K562 (cell line): ENCODE data around the gene ICAM1. TPM values are rescaled to one million over a fixed set of nuclear protein-coding genes. Genes with fewer than 3 reads are reported as not detected.

Source experiments
- CREB1 ChIP-seq, 2 experiments: sonication (generic) in 1 of 2; formaldehyde crosslinking in 1 of 2; IDR thresholded peaks; 2 replicates each; pipeline versions ENCODE4 v1.6.1 to v1.8.0; 2012 to 2022; ENCODE audit warnings: inconsistent platforms in 1 of 2, mild to moderate bottlenecking in 1 of 2, missing genetic modification reagents in 1 of 2, moderate library complexity in 1 of 2
- E2F8 ChIP-seq: fragments of 450-650 bp; IDR thresholded peaks from 2 replicates; pipeline ENCODE4 v1.7.1; 2018; ENCODE audit warnings: mild to moderate bottlenecking, low read depth; ENCODE audit not compliant: partially characterized antibody
- ELF4 ChIP-seq: fragments of 450-650 bp; formaldehyde crosslinking; IDR thresholded peaks from 2 replicates; pipeline ENCODE4 v1.4.0; 2022; ENCODE audit warnings: missing genetic modification characterization
- FOXA3 ChIP-seq, 2 experiments: fragments of 450-650 bp in 1 of 2; sonication (generic) in 1 of 2; formaldehyde crosslinking; IDR thresholded peaks in 1 of 2; conservative IDR thresholded peaks in 1 of 2; 2 replicates each; pipeline versions ENCODE4 v1.4.0 to v1.8.0; 2020 to 2022; ENCODE audit warnings: mild to moderate bottlenecking in 2 of 2, missing genetic modification reagents in 1 of 2
- GTF2A2 ChIP-seq: IDR thresholded peaks from 2 replicates; pipeline ENCODE4 v1.6.1; 2016; ENCODE audit warnings: mild to moderate bottlenecking, missing genetic modification characterization, missing compliant biosample characterization
- KDM1A ChIP-seq, 2 experiments: fragments of 450-650 bp; IDR thresholded peaks; 2 replicates each; pipeline ENCODE4 v1.6.1; 2016; ENCODE audit warnings: mild to moderate bottlenecking in 2 of 2
- KHSRP ChIP-seq: fragments of 450-650 bp; IDR thresholded peaks from 2 replicates; pipeline ENCODE4 v1.6.1; 2017
- LEF1 ChIP-seq: fragments of 450-650 bp; IDR thresholded peaks from 2 replicates; pipeline ENCODE4 v1.6.1; 2016; ENCODE audit warnings: mild to moderate bottlenecking
- MCM3 ChIP-seq: fragments of 450-650 bp; IDR thresholded peaks from 2 replicates; pipeline ENCODE4 v1.6.1; 2016
- MYBL2 ChIP-seq, 2 experiments: fragments of 450-650 bp in 1 of 2; sonication (generic) in 1 of 2; formaldehyde crosslinking in 1 of 2; IDR thresholded peaks; 2 replicates each; pipeline versions ENCODE4 v1.6.1 to v1.8.1; 2017 to 2022; ENCODE audit warnings: borderline replicate concordance in 1 of 2, inconsistent platforms in 1 of 2, low read depth in 1 of 2, mild to moderate bottlenecking in 1 of 2, missing genetic modification reagents in 1 of 2, moderate library complexity in 1 of 2
- NFE2 ChIP-seq: IDR thresholded peaks from 2 replicates; pipeline ENCODE4 v1.6.1; 2014; ENCODE audit warnings: antibody characterized with exemption, low read depth
- NUFIP1 ChIP-seq: fragments of 450-650 bp; IDR thresholded peaks from 2 replicates; pipeline ENCODE4 v1.6.1; 2018; ENCODE audit not compliant: partially characterized antibody
- SMAD4 ChIP-seq: fragments of 250-450 bp; sonication (Bioruptor Pico); conservative IDR thresholded peaks from 2 replicates; pipeline ENCODE4 v1.8.0; 2021; ENCODE audit warnings: inconsistent platforms, mild to moderate bottlenecking, moderate library complexity
- USF2 ChIP-seq: sonication (generic); formaldehyde crosslinking; IDR thresholded peaks from 2 replicates; pipeline ENCODE4 v1.5.0; 2020; ENCODE audit warnings: missing genetic modification reagents
- ZBTB12 ChIP-seq: fragments of 250-450 bp; sonication (Bioruptor Pico); IDR thresholded peaks from 2 replicates; pipeline ENCODE4 v1.4.0; 2020
- ZNF444 ChIP-seq: fragments of 250-450 bp; sonication (Bioruptor Pico); IDR thresholded peaks from 2 replicates; pipeline ENCODE4 v1.4.0; 2020; ENCODE audit warnings: mild to moderate bottlenecking, moderate library complexity
- polyA plus RNA-seq, 8 experiments: library from polyadenylated mRNA; depleted of rRNA in 4 of 8; stranded (reverse) in 5 of 8; unstranded in 3 of 8; fragments of >200 nt; fragmentation: Nextera tagmentation in 2 of 8; fragmentation: Illumina TruSeq in 1 of 8; extraction: Ambion mirVana in 2 of 8; extraction: Trizol in 1 of 8; gene quantifications; 2 replicates each; pipeline versions ENCODE4 v1.2.1 to v1.2.3, GENCODE V29; 2011 to 2014; ENCODE audit warnings: inconsistent platforms in 1 of 8, missing spikeins in 1 of 8
- total RNA-seq, 7 experiments: library from RNA; depleted of rRNA in 6 of 7; stranded (reverse); fragments of >200 nt in 6 of 7; fragmentation: Illumina TruSeq in 2 of 7; extraction: Trizol in 2 of 7; gene quantifications; 2 replicates each; pipeline versions ENCODE4 v1.2.1 to v1.2.3, GENCODE V29; 2011 to 2021; ENCODE audit warnings: low replicate concordance in 1 of 7
- TF ChIP-seq, protein P1 (sequence below): fragments of 450-650 bp; IDR thresholded peaks from 2 replicates; pipeline ENCODE4 v1.7.0; 2016; ENCODE audit warnings: borderline replicate concordance
- TF ChIP-seq, protein P2 (sequence below), 3 experiments: IDR thresholded peaks in 2 of 3; conservative IDR thresholded peaks in 1 of 3; 2 replicates each; pipeline ENCODE4 v1.5.1; 2011 to 2012; ENCODE audit warnings: low read length in 3 of 3, mild to moderate bottlenecking in 3 of 3, control low read depth in 2 of 3, improper control_type of control experiment in 1 of 3, inconsistent platforms in 1 of 3, low read depth in 1 of 3, mixed read lengths in 1 of 3, moderate library complexity in 1 of 3; ENCODE audit not compliant: insufficient read depth in 2 of 3

The ICAM1 gene
- total and polyA plus RNA-seq, 9 of the 15 experiments (the other 6 are each of a cell fraction or from before 2014, with no cell fraction given) = 2.3 to 24.4 (median 13.4) TPM

- TF ChIP-seq, protein P1, sequence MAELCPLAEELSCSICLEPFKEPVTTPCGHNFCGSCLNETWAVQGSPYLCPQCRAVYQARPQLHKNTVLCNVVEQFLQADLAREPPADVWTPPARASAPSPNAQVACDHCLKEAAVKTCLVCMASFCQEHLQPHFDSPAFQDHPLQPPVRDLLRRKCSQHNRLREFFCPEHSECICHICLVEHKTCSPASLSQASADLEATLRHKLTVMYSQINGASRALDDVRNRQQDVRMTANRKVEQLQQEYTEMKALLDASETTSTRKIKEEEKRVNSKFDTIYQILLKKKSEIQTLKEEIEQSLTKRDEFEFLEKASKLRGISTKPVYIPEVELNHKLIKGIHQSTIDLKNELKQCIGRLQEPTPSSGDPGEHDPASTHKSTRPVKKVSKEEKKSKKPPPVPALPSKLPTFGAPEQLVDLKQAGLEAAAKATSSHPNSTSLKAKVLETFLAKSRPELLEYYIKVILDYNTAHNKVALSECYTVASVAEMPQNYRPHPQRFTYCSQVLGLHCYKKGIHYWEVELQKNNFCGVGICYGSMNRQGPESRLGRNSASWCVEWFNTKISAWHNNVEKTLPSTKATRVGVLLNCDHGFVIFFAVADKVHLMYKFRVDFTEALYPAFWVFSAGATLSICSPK = no peak
- TF ChIP-seq E2F8 (peak; percentile 50), USF2 (CRISPR knock-in tag) (peak; percentile 80), ELF4 (CRISPR knock-in tag) (no peak), CREB1 (IDR thresholded peaks at IDR 0.05) (0 out of 2 replicates have a peak, but pooled peaks have one; percentile 4), CREB1 (CRISPR knock-in tag; IDR thresholded peaks at IDR 0.05) (peak; percentile 7; the same call in 1 of the 2 replicates), KDM1A (IDR thresholded peaks at IDR 0.05) (no peak), GTF2A2 (tag) (no peak), SMAD4 (0 out of 2 replicates have a peak, but pooled peaks have one; percentile 46), NFE2 (no peak), MYBL2 (IDR thresholded peaks at IDR 0.05; ENCODE audit: low read depth) (no peak), MYBL2 (CRISPR knock-in tag; IDR thresholded peaks at IDR 0.05; ENCODE audit: borderline replicate concordance) (no peak), FOXA3 (CRISPR knock-in tag; conservative IDR thresholded peaks at IDR 0.05 in 1 of 2, IDR thresholded peaks at IDR 0.05 in 1 of 2) (peak in 1 of 2 experiments; percentile 69; a peak in 1 of 4 replicates), LEF1 (no peak), ZNF444 (CRISPR knock-in tag) (no peak), ZBTB12 (CRISPR knock-in tag) (no peak), NUFIP1 (no peak), KHSRP (no peak), MCM3 (no peak)
- TF ChIP-seq, protein P2, sequence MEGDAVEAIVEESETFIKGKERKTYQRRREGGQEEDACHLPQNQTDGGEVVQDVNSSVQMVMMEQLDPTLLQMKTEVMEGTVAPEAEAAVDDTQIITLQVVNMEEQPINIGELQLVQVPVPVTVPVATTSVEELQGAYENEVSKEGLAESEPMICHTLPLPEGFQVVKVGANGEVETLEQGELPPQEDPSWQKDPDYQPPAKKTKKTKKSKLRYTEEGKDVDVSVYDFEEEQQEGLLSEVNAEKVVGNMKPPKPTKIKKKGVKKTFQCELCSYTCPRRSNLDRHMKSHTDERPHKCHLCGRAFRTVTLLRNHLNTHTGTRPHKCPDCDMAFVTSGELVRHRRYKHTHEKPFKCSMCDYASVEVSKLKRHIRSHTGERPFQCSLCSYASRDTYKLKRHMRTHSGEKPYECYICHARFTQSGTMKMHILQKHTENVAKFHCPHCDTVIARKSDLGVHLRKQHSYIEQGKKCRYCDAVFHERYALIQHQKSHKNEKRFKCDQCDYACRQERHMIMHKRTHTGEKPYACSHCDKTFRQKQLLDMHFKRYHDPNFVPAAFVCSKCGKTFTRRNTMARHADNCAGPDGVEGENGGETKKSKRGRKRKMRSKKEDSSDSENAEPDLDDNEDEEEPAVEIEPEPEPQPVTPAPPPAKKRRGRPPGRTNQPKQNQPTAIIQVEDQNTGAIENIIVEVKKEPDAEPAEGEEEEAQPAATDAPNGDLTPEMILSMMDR (IDR thresholded peaks at IDR 0.05 in 2 of 3, conservative IDR thresholded peaks at IDR 0.05 in 1 of 3; ENCODE audit: insufficient read depth in 2 of 3, low read depth in 1 of 3, low read length in 3 of 3) = peak in 1 of 3 experiments; percentile 26; a peak in 2 of 6 replicates
These were observed 16.1 kb downstream of the ICAM1 start, which contains the start of gene ICAM4 (continued) for GRCh38 chr19:10286803-10287737.
